SK-N-MC (cell line): Measurements from ENCODE around the gene MUTYH.

Source experiments
- EZH2 ChIP-seq: fragments of 200-600 bp; sonication (generic); IDR thresholded peaks from one replicate; pipeline ENCODE4 v1.6.1; 2017; ENCODE audit warnings: antibody characterized with exemption
- POLR2AphosphoS5 ChIP-seq: IDR thresholded peaks from 2 replicates; pipeline ENCODE4 v1.6.1; 2012; ENCODE audit warnings: mild to moderate bottlenecking, low read depth, low read length, borderline replicate concordance

GRCh38 chr1:45319761-45320160 lies 20.5 kb downstream of the MUTYH start:
- TF ChIP-seq EZH2 = no peak
- no peak for TF ChIP-seq POLR2AphosphoS5
